GM12878 (cell line): Measurements from ENCODE around the gene RIT2.

ENCODE experiments used
- EP300 ChIP-seq, 2 experiments: fragments of 150-350 bp in 1 of 2; IDR thresholded peaks; 2 replicates each; pipeline ENCODE4 v1.6.1; 2011 to 2012; ENCODE audit warnings: low read depth in 2 of 2, low read length in 2 of 2, borderline replicate concordance in 1 of 2, improper control_type of control experiment in 1 of 2, inconsistent platforms in 1 of 2; ENCODE audit not compliant: control insufficient read depth in 1 of 2
- HDAC2 ChIP-seq: fragments of 200-600 bp; sonication (generic); IDR thresholded peaks from 2 replicates; pipeline ENCODE4 v1.6.1; 2017
- MEF2A ChIP-seq: IDR thresholded peaks from 2 replicates; pipeline ENCODE4 v1.6.1; 2011; ENCODE audit warnings: low read depth, mild to moderate bottlenecking, low read length, moderate library complexity; ENCODE audit not compliant: insufficient read depth
- NR2C2 ChIP-seq: IDR thresholded peaks from 2 replicates; pipeline ENCODE4 v1.6.1; 2011; ENCODE audit warnings: borderline replicate concordance, low read depth; ENCODE audit not compliant: control insufficient read depth, insufficient read length
- NRF1 ChIP-seq: conservative IDR thresholded peaks from 2 replicates; pipeline ENCODE4 v1.6.1; 2011; ENCODE audit warnings: mild to moderate bottlenecking, low read depth, low read length, improper control_type of control experiment
- POLR2A ChIP-seq: IDR thresholded peaks from 2 replicates; pipeline ENCODE4 v1.6.1; 2011; ENCODE audit warnings: low read depth, mild to moderate bottlenecking, low read length
- PRDM15 ChIP-seq: fragments of 450-650 bp; formaldehyde crosslinking; IDR thresholded peaks from 2 replicates; pipeline ENCODE4 v1.4.0; 2020; ENCODE audit warnings: mild to moderate bottlenecking, moderate library complexity
- ZNF274 ChIP-seq: IDR thresholded peaks from one replicate; pipeline ENCODE4 v1.8.0; 2011; ENCODE audit not compliant: insufficient read length, insufficient read depth
- TF ChIP-seq, protein P1 (sequence below): IDR thresholded peaks from 2 replicates; pipeline ENCODE4 v1.6.1; 2012; ENCODE audit warnings: low read depth, low read length, improper control_type of control experiment
- TF ChIP-seq, protein P2 (sequence below): IDR thresholded peaks from 2 replicates; pipeline ENCODE4 v1.6.1; 2011; ENCODE audit warnings: borderline replicate concordance, low read depth, mild to moderate bottlenecking, moderate library complexity, mixed read lengths, low read length; ENCODE audit not compliant: insufficient read depth; ENCODE audit errors: extremely low read length

- TF ChIP-seq MEF2A, result no peak
- no peak for TF ChIP-seq EP300 (IDR thresholded peaks at IDR 0.05; ENCODE audit: borderline replicate concordance in 1 of 2, control insufficient read depth in 1 of 2, low read depth in 2 of 2, low read length in 2 of 2)
- no peak for TF ChIP-seq NRF1
- no peak for TF ChIP-seq HDAC2
- TF ChIP-seq NR2C2, result no peak
- TF ChIP-seq, protein P1, sequence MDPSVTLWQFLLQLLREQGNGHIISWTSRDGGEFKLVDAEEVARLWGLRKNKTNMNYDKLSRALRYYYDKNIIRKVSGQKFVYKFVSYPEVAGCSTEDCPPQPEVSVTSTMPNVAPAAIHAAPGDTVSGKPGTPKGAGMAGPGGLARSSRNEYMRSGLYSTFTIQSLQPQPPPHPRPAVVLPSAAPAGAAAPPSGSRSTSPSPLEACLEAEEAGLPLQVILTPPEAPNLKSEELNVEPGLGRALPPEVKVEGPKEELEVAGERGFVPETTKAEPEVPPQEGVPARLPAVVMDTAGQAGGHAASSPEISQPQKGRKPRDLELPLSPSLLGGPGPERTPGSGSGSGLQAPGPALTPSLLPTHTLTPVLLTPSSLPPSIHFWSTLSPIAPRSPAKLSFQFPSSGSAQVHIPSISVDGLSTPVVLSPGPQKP, result no peak
- no peak for TF ChIP-seq ZNF274
- TF ChIP-seq, protein P2, sequence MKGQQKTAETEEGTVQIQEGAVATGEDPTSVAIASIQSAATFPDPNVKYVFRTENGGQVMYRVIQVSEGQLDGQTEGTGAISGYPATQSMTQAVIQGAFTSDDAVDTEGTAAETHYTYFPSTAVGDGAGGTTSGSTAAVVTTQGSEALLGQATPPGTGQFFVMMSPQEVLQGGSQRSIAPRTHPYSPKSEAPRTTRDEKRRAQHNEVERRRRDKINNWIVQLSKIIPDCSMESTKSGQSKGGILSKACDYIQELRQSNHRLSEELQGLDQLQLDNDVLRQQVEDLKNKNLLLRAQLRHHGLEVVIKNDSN, result no peak
- TF ChIP-seq POLR2A, result no peak
- TF ChIP-seq PRDM15, result no peak
These were observed 254.9 kb downstream of the RIT2 start for GRCh38 chr18:42860548-42860947.
